ENCODE measurements around the gene PIGC.

The PIGC gene

GRCh38 chr1:172395576-172395975 lies 48.3 kb downstream of the PIGC start:
- no peak for DNase-seq (ENCODE audit: low spot score)
- no peak for TF ChIP-seq CTCF (IDR thresholded peaks at IDR 0.05)
- H3K4me3 ChIP-seq = no peak overlapping the region
- no peak overlapping the region for H3K27ac ChIP-seq

DNA sequence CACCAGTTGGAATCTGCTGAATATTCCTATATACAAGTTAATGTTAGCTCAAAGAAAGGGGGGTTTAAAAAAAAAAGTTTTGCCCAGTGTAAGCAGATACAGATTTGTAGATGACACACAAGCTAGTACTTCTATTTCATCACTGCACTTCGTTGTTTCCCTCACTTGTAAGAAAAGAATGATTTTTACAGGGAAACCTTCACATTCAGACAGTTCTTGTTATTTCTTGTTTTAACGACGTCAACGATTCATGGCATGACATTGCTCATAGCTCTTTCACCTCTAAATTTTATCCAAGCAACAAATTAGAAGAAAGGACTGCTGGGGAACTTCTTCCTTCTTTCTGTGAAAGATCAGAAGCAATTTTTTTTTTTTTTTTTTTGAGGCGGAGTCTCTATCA lies 49.1 kb downstream of the PIGC start:
- no peak for DNase-seq (ENCODE audit: low spot score)
- H3K27ac ChIP-seq = peak overlapping the region in 1 of 2 donors; percentile 41
- TF ChIP-seq CTCF (IDR thresholded peaks at IDR 0.05) = no peak
- no peak overlapping the region for H3K4me3 ChIP-seq

DNA sequence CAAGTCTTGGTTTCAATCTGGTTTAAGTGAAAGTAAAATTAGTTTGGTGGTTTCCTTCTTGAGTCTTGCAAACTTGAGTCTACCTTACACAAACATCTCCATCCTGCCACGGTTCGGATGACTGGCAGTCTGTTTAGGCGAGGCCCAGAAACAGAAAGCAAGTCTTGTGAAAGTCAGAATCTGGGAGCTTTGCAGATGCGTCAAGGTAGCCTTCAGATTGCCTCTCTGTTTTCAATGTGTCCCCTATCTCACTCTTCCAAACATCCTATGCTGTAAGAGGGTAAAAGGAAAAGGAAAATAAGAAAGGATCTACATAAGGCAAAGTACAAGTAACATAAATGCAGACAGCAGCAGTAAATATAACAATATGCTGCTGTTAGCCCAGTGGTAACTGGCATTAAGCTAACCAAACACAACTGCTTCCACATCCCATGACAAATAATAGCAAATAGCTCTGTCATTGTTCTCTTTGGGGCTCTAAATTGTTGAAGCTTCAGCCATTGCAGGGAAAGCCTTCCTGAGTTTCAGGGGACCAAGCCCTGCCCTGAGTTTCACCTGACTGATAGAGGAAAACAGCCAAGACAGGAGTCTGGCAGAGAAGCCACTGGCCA lies 49.6 kb downstream of the PIGC start:
- Histone ChIP-seq H3K27ac (peak overlapping the region in 1 of 2 donors; percentile 41), H3K4me3 (peak overlapping the region; percentile 15)
- no peak for DNase-seq (ENCODE audit: low spot score)
- TF ChIP-seq CTCF (IDR thresholded peaks at IDR 0.05) = no peak

GRCh38 chr1:172393354-172393753 lies 50.5 kb downstream of the PIGC start:
- no peak overlapping the region for H3K4me3 ChIP-seq
- DNase-seq (ENCODE audit: low spot score) = no peak
- no peak for TF ChIP-seq CTCF (IDR thresholded peaks at IDR 0.05)
- H3K27ac ChIP-seq = no peak overlapping the region

DNA sequence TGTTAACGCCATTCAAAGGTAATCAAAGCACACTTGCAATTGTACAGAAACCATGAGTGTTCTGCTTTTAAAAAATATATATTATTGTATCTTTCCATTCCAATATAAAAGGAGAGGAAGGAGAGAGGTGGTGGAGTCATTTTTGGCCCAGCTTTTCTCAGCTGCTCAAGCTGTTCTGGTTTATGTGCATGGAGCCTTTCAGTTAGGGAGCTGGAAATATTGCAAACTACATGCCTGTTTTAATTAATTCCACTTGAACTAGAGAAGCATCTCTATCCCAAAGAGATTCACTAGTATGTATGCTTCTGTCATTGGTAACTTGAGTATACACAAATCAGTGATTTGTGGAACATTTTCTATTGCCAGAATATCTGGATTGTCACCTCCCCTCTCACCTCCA lies 51.9 kb downstream of the PIGC start:
- H3K27ac ChIP-seq = no peak overlapping the region
- TF ChIP-seq CTCF (IDR thresholded peaks at IDR 0.05) = no peak
- DNase-seq (ENCODE audit: low spot score) = no peak
- no peak overlapping the region for H3K4me3 ChIP-seq

Data from coronary artery (tissue), 2 donors.